ENCODE results near the gene PGC. TPM values are rescaled to one million over a fixed set of nuclear protein-coding genes. Genes with fewer than 3 reads are reported as not detected.

The PGC gene
- polyA plus RNA-seq, 1 of the 3 experiments (the other 2 are of a cell fraction): not detected

- POLR2A ChIA-PET: interaction anchor here (0.6 to 1.7 kb wide), 4 partner anchors 11 to 58 kb away, joined by 3 to 12 read pairs (median 3); no protein-coding TSS in a partner anchor
- H4K20me1 ChIP-seq (ENCODE audit: insufficient read depth): no peaks in the 10 kb centered on the region
- H3K79me2 ChIP-seq (ENCODE audit: insufficient read depth): peaks cover 28% of the 10 kb centered on the region
- peak overlapping the region; percentile 44 for H3K9ac ChIP-seq
- H3K27ac ChIP-seq (ENCODE audit: low read depth in 2 of 2, low read length in 1 of 2): peak overlapping the region; percentile 56 to 83; a peak in 3 of 4 replicates
- H3K4me2 ChIP-seq: peak overlapping the region; percentile 64; the same call in 1 of the 2 replicates
- WGBS (ENCODE audit: low lambda C conversion rate): 40% methylated on average over 11 of the region's 15 CpGs
- no peaks in the 10 kb centered on the region for H3K27me3 ChIP-seq (ENCODE audit: insufficient read depth)
- DNase-seq: peak; percentile 80
- TF ChIP-seq ELF1 (IDR thresholded peaks at IDR 0.05) (no peak), RAD21 (IDR thresholded peaks at IDR 0.05; ENCODE audit: low read length) (peak; percentile 54), CTCF (IDR thresholded peaks at IDR 0.05) (peak; percentile 86), NFIC (IDR thresholded peaks at IDR 0.05; ENCODE audit: borderline replicate concordance) (peak; percentile 53), FOSL2 (IDR thresholded peaks at IDR 0.05; ENCODE audit: borderline replicate concordance, low read depth) (peak; percentile 65; the same call in 1 of the 2 replicates), PBX3 (IDR thresholded peaks at IDR 0.05) (peak; percentile 48), NRF1 (IDR thresholded peaks at IDR 0.05; ENCODE audit: low read depth, low read length) (no peak), SMC3 (IDR thresholded peaks at IDR 0.05; ENCODE audit: low read depth, low read length) (peak; percentile 57), TCF12 (IDR thresholded peaks at IDR 0.05) (peak; percentile 62), MAX (IDR thresholded peaks at IDR 0.05; ENCODE audit: low read depth) (peak; percentile 75)
- peaks cover 12% of the 10 kb centered on the region for H3F3A ChIP-seq (replicated peaks; ENCODE audit: insufficient read depth)
- peaks cover 17 to 31% of the 10 kb centered on the region in 2 experiments; a peak in 3 of 4 replicates for H3K4me1 ChIP-seq (ENCODE audit: control insufficient read depth in 1 of 2, insufficient read depth in 2 of 2, low read depth in 1 of 2, low read length in 1 of 2)
- H2AFZ ChIP-seq (ENCODE audit: low read depth): peak overlapping the region; percentile 40; the same call in 1 of the 2 replicates
- H3K4me3 ChIP-seq (ENCODE audit: low read depth in 2 of 2, low read length in 1 of 2): peak overlapping the region in 1 of 2 experiments; percentile 13; a peak in 1 of 4 replicates
- CTCF ChIA-PET: interaction anchor here (0.9 to 3.5 kb wide), 21 partner anchors 9 to 338 kb away, joined by 3 to 29 read pairs (median 8); partner anchors contain the start of genes TFEB and TOMM6
- no peaks in the 10 kb centered on the region for H3K9me3 ChIP-seq
- H3K36me3 ChIP-seq (replicated peaks in 1 of 2; ENCODE audit: control insufficient read depth in 1 of 2, insufficient read depth in 2 of 2, low read length in 1 of 2): no peaks in the 10 kb centered on the region
- H3K9me2 ChIP-seq: no peaks in the 10 kb centered on the region
These were observed 41.0 kb downstream of the PGC start for GRCh38 chr6:41705996-41706835.

GRCh38 chr6:41705311-41705995 lies 41.7 kb downstream of the PGC start:
- no peaks in the 10 kb centered on the region for H4K20me1 ChIP-seq (ENCODE audit: insufficient read depth)
- no peak for TF ChIP-seq USF1 (IDR thresholded peaks at IDR 0.05; ENCODE audit: borderline replicate concordance, low read depth)
- WGBS (ENCODE audit: low lambda C conversion rate): 85% methylated on average over 10 of the region's 12 CpGs
- ChIA-PET CTCF (interaction anchor here (0.9 to 3.5 kb wide), 21 partner anchors 10 to 386 kb away, joined by 3 to 29 read pairs (median 6); partner anchors contain the start of genes TFEB and TOMM6), POLR2A (interaction anchor here (0.6 to 1.7 kb wide), 3 partner anchors 11 to 28 kb away, joined by 3 to 12 read pairs (median 3); no protein-coding TSS in a partner anchor)
- H3K4me1 ChIP-seq (ENCODE audit: control insufficient read depth in 1 of 2, insufficient read depth in 2 of 2, low read depth in 1 of 2, low read length in 1 of 2): peaks cover 17 to 31% of the 10 kb centered on the region in 2 experiments; a peak in 3 of 4 replicates
- H3K4me3 ChIP-seq (ENCODE audit: low read depth in 2 of 2, low read length in 1 of 2): peak overlapping the region in 1 of 2 experiments; percentile 13; a peak in 1 of 4 replicates
- peaks cover 12% of the 10 kb centered on the region for H3F3A ChIP-seq (replicated peaks; ENCODE audit: insufficient read depth)
- no peaks in the 10 kb centered on the region for H3K36me3 ChIP-seq (replicated peaks in 1 of 2; ENCODE audit: control insufficient read depth in 1 of 2, insufficient read depth in 2 of 2, low read length in 1 of 2)
- no peaks in the 10 kb centered on the region for H3K9me3 ChIP-seq
- no peaks in the 10 kb centered on the region for H3K27me3 ChIP-seq (ENCODE audit: insufficient read depth)
- peak overlapping the region; percentile 44 for H3K9ac ChIP-seq
- no peak for DNase-seq
- H2AFZ ChIP-seq (ENCODE audit: low read depth): peak overlapping the region; percentile 40; the same call in 1 of the 2 replicates
- peaks cover 31% of the 10 kb centered on the region for H3K79me2 ChIP-seq (ENCODE audit: insufficient read depth)
- peak overlapping the region; percentile 64; the same call in 1 of the 2 replicates for H3K4me2 ChIP-seq
- H3K27ac ChIP-seq (ENCODE audit: low read depth in 2 of 2, low read length in 1 of 2): peak overlapping the region; percentile 45 to 83
- H3K9me2 ChIP-seq: no peaks in the 10 kb centered on the region
